Amygdala (tissue), 56 donors: ENCODE data around the gene NT5M.
A peak's percentile ranks its signal among the peaks of the same experiment; 100 is the strongest.

ENCODE experiments used
- DNase-seq, 56 donors: peaks; one replicate each; lab custom pipeline; 2025; lab: John Stamatoyannopoulos, UW

The NT5M gene

DNA sequence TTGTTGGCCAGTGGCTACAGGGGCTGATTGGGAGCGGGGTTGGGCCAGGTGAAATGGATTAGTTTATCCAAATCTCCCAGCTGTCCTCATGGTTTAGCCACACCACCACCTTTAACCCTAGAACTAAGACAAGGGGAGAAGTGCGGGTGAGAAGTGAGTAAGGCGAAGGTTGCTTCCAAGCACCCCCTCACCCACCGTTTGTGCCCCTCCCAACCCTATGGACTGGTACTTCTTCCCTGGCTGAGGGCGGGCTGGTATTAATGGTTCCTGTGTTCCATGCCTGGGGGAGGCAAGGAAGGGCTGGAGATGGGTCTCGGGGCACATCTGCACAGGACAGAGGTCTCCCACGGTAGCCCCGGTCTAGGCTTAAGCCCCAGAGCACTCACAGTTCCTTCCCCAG lies 25.1 kb downstream of the NT5M start:
- no peak for DNase-seq

DNA sequence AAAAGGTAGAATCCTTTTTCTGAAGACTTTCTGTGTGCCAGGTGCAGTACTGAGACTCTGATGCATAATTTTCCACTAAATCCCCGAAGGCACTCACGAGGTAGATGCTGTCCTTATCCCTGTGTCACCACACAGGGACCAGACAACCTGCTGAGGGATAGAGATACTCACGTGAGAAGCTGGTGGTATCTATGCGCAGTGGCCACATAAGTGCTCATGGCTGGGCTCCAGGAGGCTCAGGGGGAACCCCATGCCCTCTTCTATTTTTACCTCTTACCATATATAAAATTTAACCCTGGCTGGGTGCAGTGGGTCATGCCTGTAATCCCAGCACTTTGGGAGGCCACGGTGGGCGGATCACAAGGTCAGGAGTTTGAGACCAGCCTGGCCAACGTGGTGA lies 38.3 kb downstream of the NT5M start:
- no peak for DNase-seq

- DNase-seq: no peak
Observed at GRCh38 chr17:17342242-17342945, 39.2 kb downstream of the NT5M start.

- no peak for DNase-seq
Observed at GRCh38 chr17:17343160-17343735, 40.1 kb downstream of the NT5M start.

GRCh38 chr17:17343896-17344506 lies 40.8 kb downstream of the NT5M start:
- no peak for DNase-seq

GRCh38 chr17:17344507-17345293 lies 41.5 kb downstream of the NT5M start:
- DNase-seq: peak in 13 of 56 donors; percentile 12 to 76 (median 25)

DNA sequence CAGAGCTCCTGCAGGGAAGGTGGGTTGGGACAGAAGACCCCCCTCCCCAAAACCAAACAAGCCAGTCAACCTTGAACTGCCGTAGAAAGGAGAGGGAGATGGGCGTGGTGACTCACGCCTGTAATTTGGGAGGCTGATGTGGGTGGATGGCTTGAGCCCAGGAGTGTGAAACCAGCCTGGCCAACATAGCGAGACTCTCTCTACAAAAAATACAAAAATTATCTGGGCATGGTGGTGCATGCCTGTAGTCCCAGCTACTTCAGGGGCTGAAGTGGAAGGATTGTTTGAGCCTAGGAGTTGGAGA lies 42.1 kb downstream of the NT5M start:
- DNase-seq: no peak

- DNase-seq: no peak
Observed at GRCh38 chr17:17345686-17346427, 42.7 kb downstream of the NT5M start.

DNA sequence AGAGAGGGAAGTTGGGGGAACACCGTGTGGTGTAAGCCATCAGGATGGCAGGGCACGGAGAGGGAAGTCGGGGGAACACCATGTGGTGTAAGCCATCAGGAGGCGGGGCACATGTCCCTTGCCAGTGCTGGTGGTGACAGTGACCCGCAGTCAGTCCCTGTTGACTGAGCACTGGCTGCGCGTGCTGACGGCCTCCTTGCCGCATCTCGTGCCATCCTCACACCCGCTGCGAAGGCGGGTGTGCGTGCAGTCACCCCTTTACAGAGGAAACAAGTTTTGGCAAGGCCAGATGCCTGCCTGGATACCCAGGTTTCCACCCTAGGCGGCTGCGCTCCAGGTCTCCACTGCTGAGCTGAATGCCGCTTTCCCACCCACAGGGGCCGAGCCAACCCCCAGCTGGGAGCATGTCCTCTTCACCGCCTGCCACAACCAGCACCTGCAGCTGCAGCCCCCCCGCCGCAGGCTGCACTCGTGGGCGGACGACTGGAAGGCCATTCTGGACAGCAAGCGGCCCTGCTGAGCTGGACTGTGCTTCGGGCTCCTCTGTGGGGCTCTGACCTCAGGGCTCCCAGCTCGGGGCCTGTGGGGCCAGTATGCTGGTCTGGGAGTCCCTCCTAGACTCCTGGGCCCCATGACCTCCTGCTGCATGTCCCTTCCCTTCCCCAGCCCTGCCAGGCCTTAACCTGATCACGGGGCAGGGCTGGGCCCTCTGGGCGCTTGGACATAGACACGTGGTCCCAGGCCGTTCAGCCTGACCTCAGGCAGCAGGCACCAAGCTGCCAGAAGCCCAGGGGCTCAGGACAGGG lies 43.5 kb downstream of the NT5M start:
- no peak for DNase-seq

- no peak for DNase-seq
Observed at GRCh38 chr17:17347234-17347955, 44.2 kb downstream of the NT5M start.

- no peak for DNase-seq
Observed at GRCh38 chr17:17347956-17348871, 45.0 kb downstream of the NT5M start.

- no peak for DNase-seq
Observed at GRCh38 chr17:17348872-17349723, 45.9 kb downstream of the NT5M start.

DNA sequence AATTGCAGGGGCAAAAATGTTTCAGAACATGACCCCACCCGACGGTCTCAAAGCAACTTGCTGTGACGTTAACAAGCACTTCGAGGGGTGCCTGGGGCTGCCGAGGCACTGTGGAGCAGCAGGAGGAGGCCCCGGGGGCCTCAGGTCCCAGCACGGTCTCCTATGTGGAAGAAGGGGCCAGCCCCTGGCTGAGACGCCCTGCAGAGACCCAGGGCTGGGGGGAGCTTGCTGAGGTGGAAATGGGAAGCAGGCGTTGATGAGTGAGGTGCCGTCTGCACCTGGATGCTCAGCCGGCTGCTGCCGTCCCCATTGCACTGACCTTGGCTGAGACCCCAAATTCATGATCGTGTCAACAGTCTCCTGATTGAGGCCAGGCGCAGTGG lies 46.5 kb downstream of the NT5M start:
- DNase-seq: no peak

DNA sequence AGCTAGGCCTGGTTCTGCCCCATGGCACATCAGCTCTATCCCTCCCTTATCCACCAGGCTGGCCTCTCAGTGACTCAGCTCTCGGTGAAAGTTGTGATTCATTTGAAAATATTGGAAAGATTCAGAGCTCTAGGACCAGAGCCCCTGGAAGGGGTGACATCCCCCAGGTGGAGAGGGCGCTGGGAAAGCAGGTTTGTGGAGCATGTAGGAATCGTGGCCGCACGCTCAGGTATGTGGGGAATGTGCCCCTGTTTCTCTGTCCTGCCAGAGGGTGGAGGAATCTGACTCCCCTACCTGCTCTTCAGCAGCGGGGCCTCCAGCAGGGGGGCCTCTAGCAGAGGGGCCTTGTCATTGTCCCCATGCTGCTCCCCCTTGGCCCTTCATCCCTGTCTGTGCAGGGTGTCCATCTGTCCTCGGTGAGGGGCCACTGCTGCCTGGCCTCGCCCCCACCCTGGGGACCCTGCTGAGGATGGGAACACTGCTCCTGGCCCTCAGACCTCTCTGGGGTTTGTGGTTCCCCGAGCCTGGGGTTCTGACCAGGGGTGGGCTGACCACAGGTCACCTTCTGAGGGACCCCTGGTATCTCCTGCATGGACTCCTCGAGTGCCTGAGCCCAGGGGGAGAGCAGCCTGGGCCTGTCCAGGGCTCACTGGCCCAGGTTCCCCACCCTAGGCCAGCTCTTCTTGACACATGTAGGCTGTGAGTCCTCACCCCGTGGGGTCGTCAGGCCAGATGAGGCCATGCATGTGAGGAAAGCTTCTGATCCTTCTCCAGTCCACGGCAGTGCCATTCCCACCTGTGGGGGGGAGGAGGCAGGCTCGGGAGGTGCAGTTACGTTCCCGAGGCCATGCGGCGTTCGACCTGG lies 47.5 kb downstream of the NT5M start:
- no peak for DNase-seq

DNA sequence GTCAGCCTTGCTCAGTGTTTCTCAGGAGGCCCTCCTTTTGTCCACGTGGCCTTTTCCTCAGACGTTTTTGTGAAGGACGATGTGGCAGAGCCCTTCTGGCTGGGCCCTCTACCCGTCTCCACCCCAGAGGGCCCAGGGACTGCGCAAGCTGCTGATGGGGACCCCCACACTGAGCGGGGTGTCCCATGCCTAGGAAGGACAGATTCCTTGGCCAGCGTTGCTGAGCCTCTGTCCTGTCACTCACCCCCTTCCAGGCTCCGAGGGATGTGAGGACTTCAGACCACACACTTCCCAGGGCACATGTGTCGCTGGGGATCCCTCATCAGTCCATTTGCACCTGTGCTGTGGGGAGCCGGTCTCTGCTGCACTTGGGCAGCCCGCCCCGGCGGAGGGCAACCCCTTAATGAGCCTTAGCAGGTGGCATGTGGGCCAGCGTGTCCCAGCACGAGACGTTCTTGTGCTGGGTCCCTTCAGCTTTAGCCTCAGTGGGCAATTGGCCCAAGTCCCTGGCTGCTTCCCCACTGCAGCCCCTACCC lies 48.3 kb downstream of the NT5M start:
- no peak for DNase-seq
